Activated T-cell treated with anti-CD3 and anti-CD28 coated beads for 48 hours (primary cell): ENCODE data around the gene SZRD1.

Experiments
- DNase-seq: peaks from one replicate; pipeline ENCODE4 v3.0.0-alpha.2; 2020; ENCODE audit warnings: low read depth

Gene SZRD1

DNA sequence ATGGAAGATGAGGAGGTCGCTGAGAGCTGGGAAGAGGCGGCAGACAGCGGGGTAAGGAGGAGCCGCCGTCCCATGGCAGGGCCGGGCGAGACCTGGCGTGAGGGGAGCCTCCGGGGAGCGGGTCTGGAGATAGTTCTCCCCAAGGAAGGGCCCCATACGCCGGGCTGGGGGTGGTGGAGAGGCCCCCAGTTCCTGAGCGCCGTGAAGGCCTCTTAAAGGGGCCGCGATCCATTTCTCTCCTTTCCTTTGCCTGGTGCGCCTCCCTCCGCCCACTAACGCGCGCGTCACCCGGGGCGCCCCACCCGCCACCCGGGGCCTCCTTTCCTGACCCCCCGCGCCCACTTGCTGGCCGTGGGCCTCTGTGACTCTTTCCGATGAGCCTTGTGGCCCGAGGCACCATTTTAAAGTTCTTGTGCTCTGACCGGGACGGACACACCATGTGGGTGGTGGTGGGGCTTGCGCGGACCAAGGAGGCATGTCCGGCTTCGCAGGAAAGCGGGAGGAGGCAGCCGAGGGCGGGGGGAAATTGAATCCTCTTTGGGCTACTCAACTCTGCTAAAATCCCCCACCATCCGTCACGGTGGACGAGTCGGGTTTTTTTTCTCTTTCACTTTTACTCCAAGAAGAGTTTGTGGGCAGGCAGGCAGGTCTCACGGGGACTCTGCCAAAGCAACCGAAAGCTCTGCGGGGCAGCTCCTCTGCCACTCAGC, 371 bp downstream of the SZRD1 start:
- DNase-seq = peak; percentile 84

DNA sequence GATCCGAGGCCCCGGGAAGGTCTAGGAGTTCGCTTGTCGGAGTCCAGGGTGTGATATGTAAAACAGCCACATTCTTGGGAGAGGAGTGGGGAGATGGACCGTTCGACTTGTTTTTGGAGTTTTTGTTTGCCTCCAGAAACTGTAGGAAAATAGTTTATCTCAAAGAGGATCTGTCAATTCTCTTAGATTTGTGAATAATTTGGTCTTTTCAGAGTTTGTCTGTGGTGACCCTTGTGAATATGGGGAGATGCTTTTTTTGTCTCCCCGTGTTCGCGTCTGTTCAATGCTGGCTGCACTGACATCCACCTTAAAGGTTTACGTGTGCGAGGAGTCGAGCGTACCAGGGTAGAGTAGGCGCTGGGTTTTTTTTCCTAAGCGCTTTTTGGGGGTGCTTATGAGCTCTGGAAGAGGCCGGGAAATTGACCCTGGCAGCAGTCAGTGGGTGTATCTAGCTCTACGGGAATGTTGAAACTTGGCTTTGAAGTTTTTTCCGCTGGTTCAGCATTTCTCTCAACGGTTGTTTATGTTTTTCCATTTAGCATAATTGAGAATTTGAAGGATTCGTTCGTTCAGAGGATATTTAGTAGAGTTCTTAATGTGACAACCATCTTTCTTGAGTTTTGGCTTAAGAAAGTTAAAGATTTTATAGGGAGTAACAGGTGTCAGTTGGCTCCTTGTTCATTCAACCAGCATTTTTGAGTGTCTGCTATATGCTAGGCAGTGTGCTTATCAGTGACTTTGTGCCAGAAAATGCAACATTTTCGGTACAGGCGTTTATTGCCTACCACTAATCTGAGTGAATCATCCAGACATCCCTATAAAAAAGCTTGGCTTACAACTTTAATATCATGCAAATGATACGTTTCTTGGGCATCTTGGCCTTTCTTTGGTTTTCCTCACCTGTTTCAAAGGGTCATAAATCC, 1.2 kb downstream of the SZRD1 start:
- DNase-seq = no peak

GRCh38 chr1:16369821-16370220, 2.8 kb downstream of the SZRD1 start:
- no peak for DNase-seq

GRCh38 chr1:16371725-16372124, 4.7 kb downstream of the SZRD1 start:
- no peak for DNase-seq

DNA sequence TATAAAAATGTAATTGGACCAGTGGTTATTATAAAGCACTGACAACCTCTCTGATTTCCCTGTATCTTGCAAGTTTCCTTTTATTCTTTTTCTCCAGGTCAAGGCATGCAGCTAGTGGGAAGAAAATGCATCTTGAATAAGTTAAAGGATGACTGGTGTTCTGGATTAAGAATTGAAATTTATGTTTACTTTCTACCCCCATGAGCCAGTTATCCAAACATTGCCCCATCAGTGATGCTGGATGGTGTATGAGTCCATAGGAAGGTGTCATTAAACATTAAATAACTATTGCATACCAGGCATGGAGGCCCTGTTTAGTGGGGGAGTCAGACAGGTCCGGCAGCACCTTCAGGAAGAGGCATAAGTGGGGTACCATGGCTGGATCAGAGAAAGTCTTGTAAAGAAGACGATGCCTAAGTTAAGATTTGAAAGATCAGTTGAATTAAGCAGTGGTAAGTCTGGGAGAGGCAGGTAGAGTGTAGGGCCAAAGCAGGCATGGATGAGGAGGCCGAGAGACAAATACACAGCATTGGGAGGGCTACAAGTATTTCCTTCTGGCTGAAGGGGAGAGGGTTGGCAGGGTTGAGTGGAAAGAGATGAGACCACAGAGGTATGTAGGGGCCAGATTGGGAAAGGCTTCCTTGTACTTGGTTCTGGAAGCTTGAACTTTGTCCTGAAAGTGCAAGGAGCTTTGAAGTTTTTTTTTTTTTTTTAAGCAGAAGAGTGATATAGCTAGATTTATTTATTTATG, 5.7 kb downstream of the SZRD1 start:
- DNase-seq = no peak

GRCh38 chr1:16374266-16374665, 7.2 kb downstream of the SZRD1 start:
- no peak for DNase-seq

DNA sequence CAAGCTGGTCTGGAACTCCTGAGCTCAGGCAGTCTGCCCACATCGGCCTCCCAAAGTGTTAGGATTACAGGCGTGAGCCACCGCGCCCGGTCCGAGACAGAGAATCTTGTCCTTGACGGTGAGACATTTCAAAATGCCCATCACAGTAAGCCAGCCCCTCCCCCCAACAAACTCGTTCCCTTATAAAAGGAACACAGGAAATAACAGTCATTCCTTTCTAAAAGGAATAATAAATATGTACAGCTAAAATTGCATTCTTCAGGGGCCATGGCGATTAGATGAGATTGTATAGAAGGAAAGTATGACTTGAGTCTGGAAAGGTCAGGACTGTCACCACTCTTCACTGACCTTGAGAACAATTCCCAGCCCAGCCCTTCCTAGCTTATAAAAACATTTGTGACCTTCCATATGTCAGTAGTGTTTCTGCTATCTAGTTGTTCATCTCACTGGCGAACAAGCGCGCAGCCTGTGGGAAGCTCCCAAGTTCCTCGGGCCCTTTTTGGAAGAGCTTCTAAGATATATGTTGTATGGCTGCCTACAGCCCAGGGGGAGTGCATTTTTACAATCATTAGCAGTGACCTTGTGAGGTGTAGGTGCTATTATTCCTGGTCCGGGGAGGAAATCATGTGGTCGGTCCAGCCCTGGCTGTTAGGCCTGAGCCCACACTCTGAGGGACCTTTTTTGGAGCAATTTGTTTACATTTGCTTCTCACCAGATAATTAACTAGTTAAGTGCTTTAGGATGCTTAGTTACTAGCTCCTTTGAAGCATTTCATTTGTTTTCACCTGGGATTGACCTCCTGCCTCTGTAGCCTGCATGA, 8.7 kb downstream of the SZRD1 start:
- DNase-seq = no peak

GRCh38 chr1:16376971-16377370, 9.9 kb downstream of the SZRD1 start:
- no peak for DNase-seq

DNA sequence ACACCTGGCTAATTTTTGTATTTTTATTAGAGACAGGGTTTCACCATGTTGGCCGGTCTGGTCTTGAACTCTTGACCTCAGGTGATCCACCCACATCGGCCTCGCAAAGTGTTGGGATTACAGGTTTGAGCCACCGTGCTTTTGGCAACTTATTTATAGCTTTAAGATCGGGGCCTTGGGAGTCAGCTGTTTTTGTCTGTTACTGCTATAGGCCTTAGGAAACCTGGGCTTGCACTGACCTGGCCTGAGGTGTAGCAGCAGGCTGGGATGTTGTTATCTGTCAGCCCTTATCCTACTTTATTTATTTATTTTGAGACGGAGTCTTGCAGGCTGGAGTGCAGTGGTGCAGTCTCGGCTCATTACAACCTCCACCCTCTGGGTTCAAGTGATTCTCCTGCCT, 11.4 kb downstream of the SZRD1 start:
- no peak for DNase-seq

DNA sequence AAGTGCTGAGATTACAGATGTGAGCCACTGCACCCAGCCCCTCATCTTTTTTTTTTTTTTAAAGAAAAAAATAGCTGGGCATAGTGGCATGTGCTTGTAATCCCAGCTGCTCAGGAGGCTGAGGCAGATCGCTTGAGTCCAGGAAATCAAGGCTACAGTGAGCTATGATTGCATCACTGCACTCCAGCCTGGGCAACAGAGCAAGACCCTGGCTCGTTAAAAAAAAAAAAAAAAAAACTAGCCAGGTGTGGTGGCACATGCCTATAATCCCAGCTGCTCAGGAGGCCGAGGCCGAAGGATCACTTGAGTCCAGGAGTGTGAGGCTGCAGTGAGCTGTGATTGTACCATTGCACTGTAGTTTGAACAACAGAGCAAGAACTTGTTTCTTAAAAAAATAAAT, 13.8 kb downstream of the SZRD1 start:
- DNase-seq = no peak

DNA sequence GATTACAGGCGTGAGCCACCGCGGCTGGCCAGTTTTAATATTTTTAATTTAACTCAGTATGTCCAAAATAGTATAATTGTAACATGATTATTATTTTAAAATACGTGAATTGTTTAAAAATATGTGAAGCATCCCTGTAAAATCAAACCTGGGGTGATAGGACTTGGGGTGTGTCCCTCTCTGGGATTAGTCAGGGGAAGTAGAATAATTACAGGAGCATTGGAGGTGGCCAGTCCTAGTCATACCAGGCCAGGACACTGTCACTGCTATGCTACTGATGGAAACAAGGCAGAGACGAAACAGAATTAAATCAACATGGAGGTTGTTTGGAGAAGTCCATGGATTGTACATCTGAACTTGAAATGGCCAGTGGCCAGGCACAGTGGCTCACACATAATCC, 16.8 kb downstream of the SZRD1 start:
- no peak for DNase-seq

DNA sequence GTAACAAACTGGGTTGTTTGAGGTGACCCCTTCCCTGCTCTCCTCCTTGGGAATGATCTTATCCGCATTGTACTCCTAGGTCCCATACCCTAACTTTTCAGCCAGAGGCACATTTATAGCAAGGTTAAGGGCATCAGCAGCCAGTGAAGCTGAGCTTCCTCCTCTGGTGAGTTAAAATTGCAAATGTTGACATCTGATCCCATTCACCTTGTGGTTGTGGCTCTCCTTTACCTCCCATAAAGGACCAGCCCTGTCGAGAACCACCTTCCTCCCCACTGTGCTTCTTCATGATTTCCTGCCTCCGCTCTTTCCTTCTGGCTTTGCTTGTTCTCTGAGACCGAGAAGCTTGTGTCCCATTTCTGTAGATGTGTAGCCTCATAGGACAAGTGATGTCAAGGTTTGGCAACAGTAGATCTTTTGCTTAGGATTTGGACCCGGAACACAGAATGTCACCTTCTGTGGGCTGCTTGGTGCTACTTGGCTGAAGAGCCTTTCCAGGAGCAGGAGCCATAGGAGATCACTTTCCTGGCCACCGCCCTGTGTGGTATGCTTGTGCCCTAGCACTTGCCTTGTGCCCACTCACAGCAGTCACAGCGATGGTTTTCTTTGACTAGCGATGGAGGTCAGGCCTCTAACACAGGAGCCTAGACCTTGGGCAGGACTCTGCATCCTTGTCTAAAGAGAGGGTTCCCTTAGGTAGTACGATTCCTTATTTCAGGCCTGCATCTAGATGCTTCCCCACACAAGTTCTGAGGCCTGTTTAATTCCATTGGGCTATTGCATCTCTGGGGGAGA, 18.8 kb downstream of the SZRD1 start:
- no peak for DNase-seq

GRCh38 chr1:16386454-16387113, 19.5 kb downstream of the SZRD1 start:
- DNase-seq = no peak

DNA sequence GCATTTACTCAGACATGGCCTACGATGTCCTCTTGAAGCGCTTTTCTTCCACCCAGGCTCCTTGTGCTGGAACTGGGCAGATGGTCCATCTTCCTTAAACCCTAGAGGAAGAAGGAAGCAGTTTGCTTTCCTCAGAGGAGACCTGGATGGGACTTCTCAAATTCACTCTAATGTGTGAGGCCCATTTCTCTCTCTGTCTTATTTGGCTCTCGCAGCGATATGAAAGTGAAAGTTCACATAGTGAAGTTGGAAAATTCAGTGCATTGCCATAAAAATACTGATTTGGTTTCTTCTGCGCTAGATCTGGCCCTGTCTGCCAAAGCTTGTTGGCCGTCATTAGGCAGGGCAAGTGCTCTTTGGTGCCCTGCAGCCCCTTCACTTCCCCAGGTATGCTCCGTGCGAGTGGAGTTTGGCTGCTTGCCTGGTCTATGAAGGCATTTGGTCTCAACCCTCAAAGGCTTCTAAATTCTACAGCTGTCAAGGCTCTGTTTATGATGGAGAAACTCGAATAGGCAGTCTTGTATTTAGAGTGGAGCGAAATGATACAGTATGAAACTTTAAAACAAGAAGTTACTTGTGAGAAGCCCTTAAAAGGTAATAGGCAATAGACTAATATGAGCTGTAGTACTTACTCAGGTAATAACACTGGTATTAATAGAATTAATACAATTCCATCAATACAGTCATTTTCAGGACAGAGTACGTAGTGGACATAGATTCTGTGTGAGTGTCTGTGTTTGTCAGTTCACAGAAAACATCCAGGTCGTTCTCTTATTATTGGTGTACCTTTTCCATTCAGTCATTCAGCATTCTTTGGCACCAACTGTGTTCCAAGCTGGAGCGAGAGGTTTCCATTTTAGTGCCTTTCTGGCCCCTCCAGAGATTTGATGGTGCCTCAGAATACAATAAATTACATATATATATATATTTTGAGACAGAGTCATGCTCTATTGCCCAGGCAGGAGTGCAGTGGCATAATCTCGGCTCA, 20.5 kb downstream of the SZRD1 start:
- DNase-seq = no peak

DNA sequence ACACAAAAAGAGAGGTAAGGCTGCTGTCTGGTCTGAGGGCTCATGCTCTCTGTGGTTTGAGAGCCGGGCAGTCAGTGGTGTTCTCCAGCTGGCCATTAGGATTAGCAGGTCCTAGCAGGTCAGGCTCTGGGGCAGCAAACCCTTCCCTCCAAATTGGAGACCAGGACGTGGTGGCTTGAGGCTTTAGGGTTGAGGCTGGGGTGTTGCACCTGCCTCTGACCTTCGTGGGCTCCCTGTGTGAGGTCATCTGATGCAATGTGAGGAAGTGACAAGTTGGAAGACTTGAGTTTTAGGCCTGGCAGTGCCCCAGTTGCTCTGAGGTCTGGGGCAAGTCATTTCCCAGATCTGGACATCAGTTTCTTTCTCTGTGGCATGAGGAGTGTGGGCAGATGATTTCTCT, 24.4 kb downstream of the SZRD1 start:
- no peak for DNase-seq

DNA sequence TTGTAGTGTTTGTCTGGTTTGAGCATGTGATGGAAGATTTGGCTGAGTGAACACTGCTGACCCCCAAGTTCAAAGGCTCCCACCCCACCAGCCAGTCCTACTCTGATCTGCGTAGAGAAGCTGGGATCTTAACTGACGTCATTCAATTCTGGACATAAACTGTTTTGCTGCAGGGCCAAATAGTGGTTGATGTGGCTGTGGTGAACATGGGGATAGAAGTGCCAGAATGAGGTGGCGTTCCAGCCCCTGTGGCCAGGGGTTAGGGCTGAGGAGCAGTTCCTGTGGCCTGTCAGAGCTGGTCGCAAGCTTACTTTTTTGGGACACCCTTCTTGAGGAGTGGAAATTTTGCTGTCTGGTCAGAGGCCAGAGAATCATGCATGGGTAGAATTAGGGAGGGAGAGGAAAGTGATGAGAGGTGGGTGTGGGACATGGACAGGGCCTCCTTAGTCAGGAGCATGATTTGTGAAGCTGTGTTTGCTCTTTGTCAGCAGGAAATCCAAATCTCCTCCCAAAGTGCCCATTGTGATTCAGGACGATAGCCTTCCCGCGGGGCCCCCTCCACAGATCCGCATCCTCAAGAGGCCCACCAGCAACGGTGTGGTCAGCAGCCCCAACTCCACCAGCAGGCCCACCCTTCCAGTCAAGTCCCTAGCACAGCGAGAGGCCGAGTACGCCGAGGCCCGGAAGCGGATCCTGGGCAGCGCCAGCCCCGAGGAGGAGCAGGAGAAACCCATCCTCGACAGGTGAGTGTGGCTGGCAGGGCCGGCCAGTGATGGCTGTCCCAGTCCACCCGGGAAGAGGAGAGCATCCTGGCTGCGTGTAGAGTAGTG, 25.9 kb downstream of the SZRD1 start:
- DNase-seq = no peak

GRCh38 chr1:16393570-16394521, 26.8 kb downstream of the SZRD1 start:
- DNase-seq = no peak
